NB4 (cell line): ENCODE measurements around the gene CWC27.
"Not testable (repeated sequence)": the region's sequence is repeated elsewhere in the genome, so short reads cannot be mapped to it uniquely, and the experiment has no call there.

Source experiments
- DNase-seq: peaks from one replicate; pipeline ENCODE4 v3.0.0; 2010; ENCODE audit warnings: low read depth
- H3K4me3 ChIP-seq: one replicate; pipeline ENCODE4 v1.5.1; 2011; ENCODE audit warnings: mild to moderate bottlenecking, low read depth, low read length, moderate library complexity
- MAX ChIP-seq: IDR thresholded peaks from 2 replicates; pipeline ENCODE4 v1.6.1; 2011; ENCODE audit warnings: low read depth, low read length
- MYC ChIP-seq: IDR thresholded peaks from 2 replicates; pipeline ENCODE4 v1.6.1; 2011; ENCODE audit warnings: low read depth, low read length
- POLR2A ChIP-seq: IDR thresholded peaks from 2 replicates; pipeline ENCODE4 v1.6.1; 2011; ENCODE audit warnings: mild to moderate bottlenecking; ENCODE audit not compliant: insufficient read length; ENCODE audit errors: extremely low read depth
- TF ChIP-seq, protein P1 (sequence below): IDR thresholded peaks from one replicate; pipeline ENCODE4 v1.5.1; 2012; ENCODE audit warnings: low read depth, low read length

Gene CWC27

GRCh38 chr5:64899838-64900237 is 131.1 kb downstream of the CWC27 start:
- TF ChIP-seq POLR2A (no peak), MYC (no peak)
- TF ChIP-seq, protein P1, sequence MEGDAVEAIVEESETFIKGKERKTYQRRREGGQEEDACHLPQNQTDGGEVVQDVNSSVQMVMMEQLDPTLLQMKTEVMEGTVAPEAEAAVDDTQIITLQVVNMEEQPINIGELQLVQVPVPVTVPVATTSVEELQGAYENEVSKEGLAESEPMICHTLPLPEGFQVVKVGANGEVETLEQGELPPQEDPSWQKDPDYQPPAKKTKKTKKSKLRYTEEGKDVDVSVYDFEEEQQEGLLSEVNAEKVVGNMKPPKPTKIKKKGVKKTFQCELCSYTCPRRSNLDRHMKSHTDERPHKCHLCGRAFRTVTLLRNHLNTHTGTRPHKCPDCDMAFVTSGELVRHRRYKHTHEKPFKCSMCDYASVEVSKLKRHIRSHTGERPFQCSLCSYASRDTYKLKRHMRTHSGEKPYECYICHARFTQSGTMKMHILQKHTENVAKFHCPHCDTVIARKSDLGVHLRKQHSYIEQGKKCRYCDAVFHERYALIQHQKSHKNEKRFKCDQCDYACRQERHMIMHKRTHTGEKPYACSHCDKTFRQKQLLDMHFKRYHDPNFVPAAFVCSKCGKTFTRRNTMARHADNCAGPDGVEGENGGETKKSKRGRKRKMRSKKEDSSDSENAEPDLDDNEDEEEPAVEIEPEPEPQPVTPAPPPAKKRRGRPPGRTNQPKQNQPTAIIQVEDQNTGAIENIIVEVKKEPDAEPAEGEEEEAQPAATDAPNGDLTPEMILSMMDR = no peak
- DNase-seq = no peak
- H3K4me3 ChIP-seq = no peak overlapping the region

- no peak overlapping the region for H3K4me3 ChIP-seq
- TF ChIP-seq, protein P1 = no peak
- TF ChIP-seq MAX (no peak), MYC (no peak), POLR2A (no peak)
- DNase-seq = no peak
These were observed 131.9 kb downstream of the CWC27 start for GRCh38 chr5:64900618-64901017.

DNA sequence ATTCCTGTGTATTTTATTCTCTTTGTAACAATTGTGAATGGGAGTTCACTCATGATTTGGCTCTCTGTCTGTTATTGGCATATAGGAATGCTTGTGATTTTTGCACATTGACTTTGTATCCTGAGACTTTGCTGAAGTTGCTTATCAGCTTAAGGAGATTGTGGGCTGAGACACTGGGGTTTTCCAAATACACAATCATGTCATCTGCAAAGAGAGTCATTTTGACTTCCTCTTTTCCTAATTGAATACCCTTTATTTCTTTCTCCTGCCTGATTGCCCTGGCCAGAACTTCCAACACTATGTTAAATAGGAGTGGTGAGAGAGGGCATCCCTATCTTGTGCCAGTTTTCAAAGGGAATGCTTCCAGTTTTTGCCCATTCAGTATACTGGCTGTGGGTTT is 138.7 kb downstream of the CWC27 start:
- DNase-seq = peak; percentile 9
- not testable (repeated sequence) for H3K4me3 ChIP-seq

- DNase-seq = no peak
- no peak overlapping the region for H3K4me3 ChIP-seq
- TF ChIP-seq POLR2A = no peak
- no peak for TF ChIP-seq MAX
- TF ChIP-seq MYC = no peak
- TF ChIP-seq, protein P1 = no peak
These were observed 145.7 kb downstream of the CWC27 start for GRCh38 chr5:64914396-64914795.

- H3K4me3 ChIP-seq = no peak overlapping the region
- DNase-seq = no peak
- no peak for TF ChIP-seq MAX
- TF ChIP-seq, protein P1 = no peak
- no peak for TF ChIP-seq MYC
- no peak for TF ChIP-seq POLR2A
These were observed 149.4 kb downstream of the CWC27 start for GRCh38 chr5:64918083-64918482.

DNA sequence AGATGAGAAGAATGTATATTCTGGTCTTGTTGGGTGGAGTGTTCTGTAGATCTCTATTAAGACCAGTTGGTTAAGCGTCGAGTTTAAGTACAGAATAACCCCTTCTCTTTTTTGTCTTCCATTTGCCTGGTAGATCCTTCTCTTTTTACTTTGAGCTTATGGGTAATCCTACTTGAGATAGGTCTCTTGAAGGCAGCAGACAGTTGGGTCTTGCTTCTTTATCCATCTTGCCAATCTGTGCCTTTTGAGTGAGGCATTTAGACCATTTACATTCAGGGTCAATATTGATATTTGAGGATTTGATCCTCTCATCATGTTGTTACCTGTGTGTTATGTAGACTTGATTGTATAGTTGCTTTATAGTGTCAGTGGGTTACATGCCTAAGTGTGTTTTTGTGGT is 152.7 kb downstream of the CWC27 start:
- TF ChIP-seq POLR2A (no peak), MAX (no peak), MYC (no peak)
- TF ChIP-seq, protein P1 = no peak
- no peak for DNase-seq
- H3K4me3 ChIP-seq = no peak overlapping the region
